Embryonic facial prominence (tissue), 1 donor: Measurements from ENCODE around the gene RABGAP1L.
A peak's percentile ranks its signal among the peaks of the same experiment; 100 is the strongest.
"Not testable (repeated sequence)": the region's sequence is repeated elsewhere in the genome, so short reads cannot be mapped to it uniquely, and the experiment has no call there.

Source experiments
- DNase-seq: peaks from one replicate; pipeline ENCODE4 v3.0.0-alpha.2; 2016; ENCODE audit errors: extremely low spot score

Gene RABGAP1L

DNA sequence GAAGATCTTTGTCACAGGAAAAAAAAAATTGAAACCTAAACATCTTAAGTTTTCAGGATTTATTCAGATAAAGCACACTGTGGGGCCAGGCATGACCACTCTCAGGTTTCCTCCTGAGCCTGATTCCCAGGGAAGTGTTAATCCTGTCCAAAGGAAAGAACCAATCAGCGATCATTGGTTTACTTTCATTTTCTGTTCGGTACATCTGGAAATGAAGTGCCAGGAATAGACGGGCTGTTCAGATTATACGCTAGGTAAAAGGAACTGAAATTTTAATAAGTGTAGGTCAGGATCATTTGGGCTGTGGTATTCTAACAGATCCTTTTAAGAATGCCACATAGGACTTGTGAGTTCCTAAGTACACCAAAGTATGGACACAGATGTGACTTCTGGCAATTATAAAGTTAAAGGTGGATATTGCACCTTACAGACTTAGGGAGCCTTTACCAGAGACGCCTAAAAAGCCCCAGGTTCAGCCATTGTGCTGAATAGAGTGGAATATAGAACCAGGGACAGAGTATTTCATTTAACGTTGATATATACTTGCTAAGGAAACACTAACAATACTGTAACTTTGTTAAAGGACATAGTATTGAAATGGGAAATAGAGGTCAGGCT lies 831.2 kb downstream of the RABGAP1L start:
- DNase-seq: no peak

DNA sequence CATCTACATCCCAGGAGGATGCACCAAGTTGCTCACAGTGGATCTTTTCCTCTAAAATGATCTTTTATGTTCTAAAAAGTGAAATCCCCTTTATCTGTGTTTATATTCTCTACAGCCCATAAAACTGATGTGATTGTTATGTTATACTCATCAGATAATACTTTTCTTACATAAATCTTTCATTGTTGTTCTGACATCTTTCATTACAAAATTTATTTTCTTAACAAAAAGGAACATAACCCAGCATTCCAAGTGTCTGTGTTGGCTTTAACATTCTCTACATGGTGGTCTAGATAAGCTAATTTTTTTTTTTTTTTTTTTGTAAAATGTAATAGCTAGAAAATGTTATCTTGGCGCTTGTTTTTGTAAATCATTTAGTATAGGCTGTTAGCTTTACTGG lies 832.2 kb downstream of the RABGAP1L start:
- DNase-seq: no peak

DNA sequence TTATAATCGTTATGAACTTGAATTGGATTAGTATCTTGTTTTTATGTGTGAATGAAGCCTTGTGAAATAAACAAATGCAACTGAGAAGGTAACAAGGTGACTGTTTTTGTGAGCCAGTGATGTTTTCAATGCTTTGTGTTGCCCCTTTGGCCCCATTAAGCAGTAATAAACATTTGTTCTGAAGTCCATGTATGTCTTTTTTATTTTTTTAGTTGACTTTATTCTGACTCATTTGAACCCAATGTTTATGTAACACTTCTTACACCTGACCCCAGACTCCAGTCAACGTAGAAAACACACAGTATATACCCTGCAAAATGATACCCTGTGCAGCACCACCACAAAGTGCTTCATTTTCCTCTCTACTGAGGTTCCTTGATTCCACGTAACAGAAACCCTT lies 835.8 kb downstream of the RABGAP1L start:
- DNase-seq: no peak

DNA sequence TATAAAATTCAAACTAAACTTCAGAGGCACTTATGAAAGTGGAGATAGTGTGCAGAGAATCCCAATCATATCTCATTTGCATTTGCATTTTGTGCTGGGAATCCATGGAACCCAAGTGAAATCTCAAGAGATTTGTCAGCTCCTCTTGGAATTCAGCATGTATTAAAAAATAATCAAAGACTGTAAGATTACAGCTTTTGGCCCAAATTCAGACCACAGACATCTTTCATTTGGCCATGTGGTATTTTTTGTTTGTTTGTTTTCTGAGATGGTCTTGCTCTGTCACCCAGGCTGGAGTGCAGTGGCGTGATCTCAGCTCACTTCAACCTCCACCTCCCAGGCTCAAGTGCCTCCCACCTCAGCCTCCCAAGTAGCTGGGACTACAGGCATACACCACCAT lies 836.6 kb downstream of the RABGAP1L start:
- DNase-seq: no peak

DNA sequence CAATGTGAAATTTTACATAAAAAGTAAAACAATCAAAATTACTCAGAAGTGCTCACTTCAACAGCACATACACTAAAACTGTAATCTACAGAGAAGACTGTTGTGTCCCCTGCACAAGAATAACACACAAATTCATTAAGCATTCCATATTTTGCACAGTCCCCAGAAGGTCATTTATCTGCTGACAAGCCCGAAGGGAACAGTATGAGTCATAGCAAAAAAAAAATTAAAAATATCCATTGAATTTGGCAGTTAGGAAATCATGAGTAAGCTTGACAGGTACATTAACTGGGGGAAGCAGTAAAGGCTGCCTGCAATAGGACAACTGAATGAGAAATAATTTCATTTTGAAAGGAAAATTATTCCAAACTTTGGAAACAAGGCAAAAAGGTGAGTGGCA lies 837.2 kb downstream of the RABGAP1L start:
- DNase-seq: no peak

DNA sequence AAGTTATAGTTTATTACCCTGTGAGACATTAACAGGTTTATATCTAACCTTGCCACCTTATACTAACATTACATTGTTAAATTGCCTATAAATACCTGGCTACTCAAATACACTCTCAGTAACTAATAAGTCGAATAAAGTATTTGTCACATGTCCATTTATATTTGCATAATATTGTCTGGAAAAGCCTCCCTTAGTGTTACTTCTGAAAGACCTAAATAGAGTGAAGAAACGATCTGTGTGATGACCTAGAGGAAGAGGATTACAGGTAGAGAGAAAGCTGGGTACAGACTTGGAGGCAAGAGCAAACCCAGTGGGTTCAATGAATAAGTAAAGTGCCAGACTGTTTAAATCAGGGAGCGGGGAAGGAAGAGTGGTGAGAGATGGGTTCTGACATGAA lies 837.7 kb downstream of the RABGAP1L start:
- DNase-seq: no peak

DNA sequence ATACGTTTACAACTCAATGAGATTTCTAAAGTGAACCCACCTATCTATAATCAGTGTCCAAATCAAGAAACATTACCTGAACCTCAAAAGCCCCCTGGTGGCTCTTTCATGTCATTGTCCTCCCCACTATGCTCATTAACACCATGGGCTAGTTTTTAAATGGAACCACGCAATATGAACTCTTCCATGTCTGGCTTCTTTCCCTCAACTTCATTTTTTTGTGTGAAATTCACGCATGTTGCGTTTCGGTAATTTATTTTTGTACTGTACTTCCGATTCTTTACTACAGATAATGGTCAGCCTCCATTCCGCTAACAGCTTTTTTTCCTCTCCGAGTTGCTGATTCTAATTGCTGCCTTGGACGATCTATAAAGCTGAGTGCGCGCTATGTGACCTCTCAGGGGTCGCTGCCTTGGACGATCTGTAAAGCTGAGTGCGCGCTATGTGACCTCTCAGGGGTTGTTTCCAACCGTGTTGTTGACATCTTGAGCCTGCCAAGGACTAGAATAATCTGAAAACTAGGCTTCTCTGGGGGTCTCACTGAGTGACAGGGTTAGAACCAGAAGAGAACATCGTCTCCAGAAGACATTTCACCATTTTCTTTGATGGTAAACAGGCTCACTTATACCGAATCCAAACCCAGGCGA lies 839.4 kb downstream of the RABGAP1L start:
- DNase-seq: peak; percentile 52

DNA sequence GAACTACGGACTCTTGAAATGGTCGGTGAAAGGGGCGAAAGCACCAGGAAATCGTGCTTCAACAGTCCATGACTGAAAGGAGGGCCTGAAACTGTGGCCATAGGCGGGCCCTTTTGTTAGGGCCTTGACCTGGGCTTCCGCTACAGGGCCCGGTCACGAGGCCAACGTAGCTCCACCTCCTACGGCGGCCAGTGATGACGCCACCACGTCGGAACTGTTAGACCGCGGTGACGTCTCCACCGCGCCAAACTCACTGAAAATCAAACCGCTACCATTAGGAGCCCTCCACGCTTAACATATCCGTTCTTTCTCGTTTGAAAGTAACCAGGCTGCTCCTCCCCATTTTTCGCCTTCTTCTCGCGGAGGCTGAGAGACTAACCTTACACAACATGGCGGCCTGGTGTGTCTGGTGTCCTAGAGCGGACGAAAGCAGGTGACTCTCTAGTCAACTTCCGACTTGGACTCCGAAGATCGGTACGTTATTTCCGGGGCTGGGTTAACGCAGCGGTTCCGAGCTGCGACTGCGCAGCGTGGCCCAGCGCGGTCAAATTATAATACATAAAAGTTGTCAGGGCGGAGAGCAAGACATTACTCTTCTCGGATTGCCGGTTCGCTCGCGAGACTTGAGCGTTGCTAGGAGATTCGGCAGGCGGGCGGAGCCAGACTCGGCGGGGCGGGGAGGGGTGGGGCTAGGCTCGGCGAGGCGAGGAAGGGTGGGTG lies 840.1 kb downstream of the RABGAP1L start:
- peak; percentile 98 for DNase-seq

DNA sequence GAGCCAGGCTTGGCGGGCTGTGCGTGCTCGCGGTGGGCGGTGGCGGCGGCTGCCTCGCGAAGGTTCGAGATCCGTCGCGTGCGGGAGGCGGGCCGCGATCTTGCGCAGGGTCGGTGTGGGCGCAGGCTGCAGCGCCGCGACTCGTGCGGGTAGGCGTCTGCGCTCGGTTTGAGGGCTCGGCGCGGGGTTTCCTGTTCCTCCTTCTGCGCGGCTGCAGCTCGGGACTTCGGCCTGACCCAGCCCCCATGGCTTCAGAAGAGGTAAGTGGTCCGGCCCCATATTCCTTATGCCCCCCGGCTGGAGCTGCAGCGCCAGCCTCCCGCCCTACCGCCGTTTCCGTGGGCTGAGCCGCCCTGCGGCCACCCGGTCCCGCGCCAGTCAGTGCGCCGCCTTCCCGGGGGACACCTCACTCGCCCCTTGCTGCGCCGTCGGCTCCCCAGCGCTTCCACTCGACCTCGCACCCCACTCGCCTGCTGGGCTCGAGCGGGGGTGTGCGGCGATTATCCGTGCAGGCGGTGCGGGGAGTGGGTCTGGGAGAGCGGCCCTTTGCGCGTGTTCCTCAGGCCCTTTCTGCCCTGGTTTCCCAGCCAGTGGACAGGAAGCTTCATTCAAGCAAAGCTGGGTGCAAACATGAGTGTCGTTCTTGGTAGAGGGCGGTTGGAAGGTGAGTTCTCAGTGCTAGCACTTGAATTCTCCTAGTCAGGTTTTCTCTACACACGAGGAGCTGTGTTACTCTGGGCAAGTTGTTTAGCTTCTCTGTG lies 840.8 kb downstream of the RABGAP1L start, which contains the start of gene CACYBP:
Gene CACYBP, plus strand, starts transcription at position 12 of the 761 bp plus-strand sequence. Its CDS starts 234 bp downstream, at position 246.
- no peak for DNase-seq

DNA sequence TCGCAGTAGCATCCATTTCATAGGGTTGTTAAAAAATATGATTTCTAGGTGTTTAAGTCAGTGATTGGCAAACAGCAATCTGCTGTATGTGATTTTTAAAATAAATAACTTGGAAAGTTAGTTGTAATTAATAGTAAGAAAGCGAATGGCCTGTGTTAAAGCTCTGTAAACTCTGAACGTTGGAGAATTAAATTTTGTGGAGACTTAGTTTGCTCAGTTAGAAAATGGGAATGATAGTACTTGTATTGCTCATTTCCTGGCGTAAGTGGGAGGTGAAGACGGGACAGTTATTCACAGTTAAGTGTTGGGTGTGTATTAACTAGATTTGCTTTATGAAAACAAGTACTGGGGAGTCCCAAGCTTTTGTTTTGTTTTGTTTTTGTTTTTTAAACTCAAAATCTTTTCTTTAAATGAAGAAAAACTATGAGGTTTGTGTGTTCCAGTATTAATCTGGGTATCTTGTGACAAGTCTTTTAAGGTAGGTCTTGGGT lies 841.4 kb downstream of the RABGAP1L start:
- no peak for DNase-seq

DNA sequence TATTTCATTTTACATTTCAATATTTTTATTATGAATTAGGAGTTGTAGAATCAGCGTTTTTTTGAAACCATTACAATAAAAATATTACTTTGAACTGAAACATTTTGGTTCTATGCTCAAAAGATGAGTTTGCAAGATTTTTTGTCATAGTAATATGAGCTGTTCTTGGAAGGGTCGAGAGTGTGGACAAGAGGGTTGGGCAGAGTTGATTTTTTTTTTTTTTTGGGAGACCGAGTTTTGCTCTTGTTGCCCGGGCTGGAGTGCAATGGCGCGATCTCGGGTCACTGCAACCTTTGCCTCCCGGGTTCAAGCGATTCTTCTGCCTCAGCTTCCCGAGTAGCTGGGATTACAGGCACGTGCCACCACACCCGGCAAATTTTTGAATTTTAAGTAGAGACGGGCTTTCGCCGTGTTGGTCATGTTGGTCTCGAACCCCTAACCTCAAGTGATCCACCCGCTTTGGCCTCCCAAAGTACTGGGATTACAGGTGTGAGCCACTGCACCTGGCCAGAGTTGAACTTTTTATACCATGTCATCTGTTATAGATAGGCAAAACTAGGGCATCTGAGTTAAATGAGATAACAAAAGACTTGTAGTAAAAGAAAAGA lies 843.7 kb downstream of the RABGAP1L start:
- no peak for DNase-seq

DNA sequence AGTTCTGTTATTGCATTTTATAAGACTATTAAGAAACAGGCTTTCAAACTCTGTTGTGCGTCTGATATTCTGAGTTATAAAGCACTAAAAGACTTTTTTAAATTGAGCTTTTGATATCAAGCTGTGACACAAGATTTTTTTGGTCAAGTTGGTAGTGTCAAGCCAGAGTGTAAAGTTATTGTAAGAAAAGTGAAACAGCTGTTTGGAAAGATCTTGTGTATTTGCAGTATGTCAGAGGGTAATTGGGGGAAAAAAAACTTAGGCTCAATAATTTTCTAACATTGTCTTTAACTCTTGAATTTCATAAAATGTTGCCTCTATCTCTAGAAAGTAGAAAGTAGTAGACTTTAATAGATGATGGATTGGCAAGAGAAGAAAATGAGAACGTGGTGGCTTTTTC lies 844.2 kb downstream of the RABGAP1L start:
- DNase-seq: no peak

DNA sequence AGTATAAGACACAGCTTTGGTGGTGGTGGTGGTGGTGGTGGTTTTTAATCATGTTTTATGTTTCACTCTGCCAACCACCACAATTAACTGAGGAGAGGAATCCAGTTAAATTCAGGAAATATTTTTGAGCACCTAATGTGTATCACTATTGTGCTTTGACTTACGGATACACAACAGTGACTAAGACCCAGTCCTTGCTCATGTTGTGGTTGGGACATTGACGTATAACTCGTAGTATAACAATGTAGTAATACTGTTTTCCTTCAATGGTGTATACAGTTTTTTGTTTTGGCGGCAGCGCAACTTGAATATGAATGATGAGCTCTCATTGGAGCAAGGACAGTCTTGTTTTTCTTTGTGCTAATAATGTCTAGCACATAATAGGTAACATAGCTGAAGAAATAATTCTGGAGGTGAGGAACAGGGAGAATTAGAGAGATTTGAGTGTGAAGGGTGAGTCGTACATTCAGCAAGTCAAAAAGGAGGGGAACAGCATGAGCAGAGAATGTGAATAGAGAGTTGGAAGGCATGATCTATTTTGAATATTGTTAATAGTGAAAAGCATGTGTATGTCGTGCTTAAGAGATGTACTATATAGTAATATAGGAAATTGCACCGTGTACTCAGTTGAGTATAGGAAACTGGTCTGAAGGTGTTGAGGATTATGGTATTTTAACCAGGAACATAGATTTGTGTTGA lies 845.9 kb downstream of the RABGAP1L start:
- DNase-seq: no peak

DNA sequence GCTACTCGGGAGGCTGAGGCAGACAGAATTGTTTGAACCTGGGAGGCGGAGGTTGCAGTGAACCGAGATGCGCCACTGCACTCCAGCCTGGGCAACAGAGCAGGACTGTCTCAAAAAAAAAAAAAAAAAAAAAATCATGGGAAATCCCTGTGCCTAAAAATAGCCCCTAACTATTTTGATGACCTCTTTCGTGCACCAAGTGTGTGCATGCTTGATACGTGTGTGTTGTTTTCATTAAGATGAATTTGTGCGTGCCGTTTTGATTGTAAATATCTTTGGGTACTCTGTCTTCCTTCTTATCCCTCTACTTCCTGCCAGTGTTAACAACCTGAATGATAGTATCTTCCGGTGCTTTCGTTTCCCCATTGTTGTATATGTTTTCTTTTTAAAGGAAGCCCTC lies 850.2 kb downstream of the RABGAP1L start:
- no peak for DNase-seq

DNA sequence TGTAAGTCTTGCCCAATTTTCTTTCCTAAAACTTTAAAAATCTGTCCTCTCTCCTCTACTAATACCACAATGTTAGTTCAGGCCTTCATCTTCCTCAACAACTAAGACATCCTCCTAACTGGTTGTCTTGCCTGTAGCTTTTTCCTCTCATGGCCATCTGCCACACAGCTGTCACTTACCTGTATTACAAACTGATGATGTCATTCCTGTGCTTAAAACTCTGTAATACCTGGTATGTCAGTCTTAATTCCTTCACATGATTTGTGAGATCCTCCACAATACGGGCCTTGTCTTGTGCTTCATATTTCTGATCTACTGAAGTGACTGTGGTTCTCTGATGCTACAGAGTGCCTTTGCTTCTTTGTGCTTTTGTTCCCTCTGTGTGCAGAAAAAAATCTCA lies 854.1 kb downstream of the RABGAP1L start:
- DNase-seq: no peak

DNA sequence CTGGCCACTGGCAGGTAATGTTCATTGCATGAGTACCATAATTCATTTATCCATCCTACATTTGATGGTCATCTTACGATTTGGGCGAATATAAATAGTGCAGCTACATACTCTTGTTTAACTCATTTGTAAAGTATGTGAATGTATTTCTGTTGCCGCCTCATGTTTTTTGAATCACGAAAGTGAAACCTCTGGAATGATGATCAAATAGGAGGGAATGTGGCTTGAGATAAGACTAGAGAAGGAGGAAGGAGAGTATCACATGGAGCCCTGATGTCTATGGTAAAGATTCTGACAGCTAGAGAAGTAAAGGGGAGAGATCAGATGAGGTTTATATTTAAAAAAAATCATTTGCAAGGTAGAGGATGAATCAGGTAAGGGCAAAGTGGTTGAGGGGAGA lies 855.9 kb downstream of the RABGAP1L start:
- DNase-seq: no peak

DNA sequence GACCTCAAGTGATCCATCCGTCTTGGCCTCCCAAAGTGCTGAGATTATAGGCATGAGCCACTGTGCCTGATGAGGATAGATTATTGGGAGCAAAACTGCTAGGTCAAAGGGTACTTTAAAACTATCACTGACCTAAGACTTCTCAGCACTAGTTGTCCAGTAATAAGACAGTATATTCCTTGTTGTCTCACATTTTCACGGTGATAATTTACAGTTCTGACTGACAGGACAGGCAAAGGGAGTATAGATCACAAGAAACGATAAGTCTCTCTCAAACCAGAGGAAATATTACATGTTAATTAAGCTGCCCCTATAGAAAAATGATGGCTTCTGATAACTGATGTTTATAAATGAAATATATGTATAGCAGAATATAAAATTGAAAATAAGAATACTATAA lies 860.2 kb downstream of the RABGAP1L start:
- DNase-seq: no peak

DNA sequence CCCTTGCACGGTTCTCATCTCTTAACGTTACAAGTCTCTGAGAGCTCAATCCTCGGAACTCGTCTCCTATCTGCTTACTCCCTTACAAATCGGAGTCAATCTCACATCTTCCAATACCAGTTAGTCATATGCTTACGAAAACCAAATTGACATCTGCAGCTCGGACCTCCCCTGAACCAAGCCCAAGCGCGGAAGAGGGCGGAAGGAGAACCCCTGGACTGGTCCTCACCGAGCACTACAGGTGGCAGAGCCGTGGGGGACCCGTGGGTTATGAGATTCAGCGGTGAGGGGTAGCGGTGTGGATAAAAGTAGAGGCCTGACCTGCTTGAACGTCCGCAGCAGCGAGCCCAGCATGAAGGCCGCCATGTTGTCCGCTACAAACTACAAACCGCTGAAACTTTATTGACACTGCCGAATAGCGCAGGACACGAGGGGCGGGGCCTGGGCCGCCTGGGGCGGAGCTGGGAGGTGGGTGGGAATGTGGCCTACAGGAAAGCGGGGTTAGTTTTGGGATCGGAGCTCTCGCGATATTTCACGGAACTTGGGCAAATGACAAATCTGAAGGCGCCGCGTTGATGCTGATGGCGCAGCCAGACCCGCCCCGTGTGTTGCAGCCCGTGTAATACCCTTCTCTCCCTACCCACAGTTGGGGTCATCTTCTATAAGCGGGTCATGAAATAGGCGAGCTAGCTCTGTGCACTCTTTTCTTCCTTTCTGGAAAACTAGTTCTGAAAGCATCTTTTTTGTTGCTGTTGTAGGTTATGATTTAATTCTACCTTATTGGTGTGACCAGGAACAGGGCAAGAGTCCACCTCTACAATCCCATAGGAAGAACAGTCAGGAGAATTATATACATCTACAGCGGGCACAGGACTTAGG lies 864.0 kb downstream of the RABGAP1L start, which contains the start of gene MRPS14:
Gene MRPS14, minus strand, starts transcription at position 383 of the 879 bp plus-strand sequence. Its CDS starts 17 bp downstream, at position 366.
- DNase-seq: peak; percentile 97

DNA sequence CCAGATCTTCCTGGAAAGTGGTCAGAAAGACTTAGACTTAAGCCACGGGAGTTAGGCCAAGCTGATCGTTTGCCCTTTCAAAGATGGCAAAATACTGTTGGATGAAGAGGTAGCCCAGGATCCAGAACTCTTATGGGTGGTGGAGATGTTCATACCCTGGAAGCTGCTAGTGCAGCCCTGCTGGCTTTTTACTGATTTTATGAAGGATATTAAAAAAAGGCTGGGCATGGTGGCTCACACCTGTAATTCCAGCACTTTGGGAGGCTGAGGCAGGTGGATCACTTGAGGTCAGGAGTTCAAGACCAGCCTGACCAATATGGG lies 864.6 kb downstream of the RABGAP1L start:
- DNase-seq: not testable (repeated sequence)

DNA sequence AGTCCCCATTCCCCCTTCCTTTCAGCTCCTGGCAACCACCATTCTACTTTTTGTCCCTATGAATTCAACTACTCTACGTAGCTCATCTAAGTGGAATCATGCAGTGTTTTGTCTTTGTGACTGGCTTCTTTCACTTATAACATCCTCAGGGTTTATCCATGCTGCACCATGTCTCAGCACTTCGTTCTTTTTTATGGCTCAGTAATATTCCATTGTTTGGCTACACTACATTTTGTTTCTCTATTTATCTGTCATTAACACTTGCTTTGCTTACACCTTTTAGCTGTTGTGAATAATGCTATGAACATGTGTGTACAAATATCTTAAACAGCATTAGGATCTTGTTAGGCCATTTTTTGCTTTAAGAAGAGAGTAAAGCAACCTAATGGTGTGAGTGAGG lies 865.5 kb downstream of the RABGAP1L start:
- DNase-seq: no peak
